Upper lobe of left lung (tissue), 6 donors: ENCODE results near the gene ITSN1. TPM values are rescaled to one million over a fixed set of nuclear protein-coding genes. Genes with fewer than 3 reads are reported as not detected.
A peak's percentile ranks its signal among the peaks of the same experiment; 100 is the strongest.

Experiments used
- ATAC-seq, 2 donors: fragments of 200-7000 bp; cut with Tn5 transposase; one replicate each; pipeline ENCODE4 v1.9.1; 2022; ENCODE audit warnings: mild to moderate bottlenecking in 2 of 2, moderate library complexity in 2 of 2; ENCODE audit not compliant: low FRiP score in 2 of 2
- DNase-seq, 2 donors: peaks; one replicate each; pipeline ENCODE4 v3.0.0-alpha.2; 2019 to 2020
- H3K27ac ChIP-seq, 4 donors: fragments of 200-600 bp; sonication (generic); one replicate each; pipeline ENCODE4 v1.5.1; 2016 to 2019
- H3K27me3 ChIP-seq, 4 donors: fragments of 200-600 bp; sonication (generic); one replicate each; pipeline ENCODE4 v1.5.1; 2017 to 2019
- H3K36me3 ChIP-seq, 4 donors: fragments of 200-600 bp; sonication (generic); one replicate each; pipeline ENCODE4 v1.5.1; 2016 to 2019
- H3K4me1 ChIP-seq, 4 donors: fragments of 200-600 bp; sonication (generic); one replicate each; pipeline ENCODE4 v1.5.1; 2018 to 2019
- H3K4me3 ChIP-seq, 4 donors: fragments of 200-600 bp; sonication (generic); one replicate each; pipeline ENCODE4 v1.5.1; 2017 to 2019; ENCODE audit warnings: mild to moderate bottlenecking in 2 of 4, moderate library complexity in 1 of 4
- H3K9me3 ChIP-seq, 4 donors: fragments of 200-600 bp; sonication (generic); one replicate each; pipeline ENCODE4 v1.5.1; 2018 to 2019
- EP300 ChIP-seq, 4 donors: sonication (generic); formaldehyde crosslinking; IDR thresholded peaks; one replicate each; pipeline ENCODE4 v1.5.1; 2017; ENCODE audit warnings: antibody characterized with exemption in 4 of 4, control low read depth in 2 of 4
- POLR2A ChIP-seq, 4 donors: fragments of 450-650 bp; IDR thresholded peaks; one replicate each; pipeline ENCODE4 v1.5.1; 2016 to 2017; ENCODE audit warnings: antibody characterized with exemption in 4 of 4, mild to moderate bottlenecking in 2 of 4
- POLR2AphosphoS5 ChIP-seq, 2 donors: sonication (generic); formaldehyde crosslinking; IDR thresholded peaks; one replicate each; pipeline ENCODE4 v1.5.1; 2017; ENCODE audit warnings: antibody characterized with exemption in 2 of 2
- WGBS, 2 donors: methylation state at CpG; one replicate each; pipeline ENCODE4 v1.1.5; 2017 to 2018; 5-methylcytosine and 5-hydroxymethylcytosine counted together
- total RNA-seq, 6 donors: library from RNA; depleted of rRNA in 4 of 6; stranded (reverse); fragments of >200 nt in 4 of 6; gene quantifications; one replicate each; pipeline versions ENCODE4 v1.1.0 to v1.2.1, GENCODE V29; 2016 to 2021
- TF ChIP-seq, protein P1 (sequence below), 6 experiments: fragments of 450-650 bp in 4 of 6; fragments of 200-600 bp in 2 of 6; sonication (generic) in 2 of 6; IDR thresholded peaks; one replicate each; pipeline ENCODE4 v1.5.1; 2016 to 2019; ENCODE audit warnings: antibody characterized with exemption in 6 of 6
- donor health status: DM: no; HTN: no; CAD: no; lungs with moderate emphysema.
- donor health status: DM: no; HTN: yes; CAD: no; lungs with severe emphysema.

Gene ITSN1
- total RNA-seq, 6 donors from 2014 or later = 19.3 to 103 (median 38.7) TPM

DNA sequence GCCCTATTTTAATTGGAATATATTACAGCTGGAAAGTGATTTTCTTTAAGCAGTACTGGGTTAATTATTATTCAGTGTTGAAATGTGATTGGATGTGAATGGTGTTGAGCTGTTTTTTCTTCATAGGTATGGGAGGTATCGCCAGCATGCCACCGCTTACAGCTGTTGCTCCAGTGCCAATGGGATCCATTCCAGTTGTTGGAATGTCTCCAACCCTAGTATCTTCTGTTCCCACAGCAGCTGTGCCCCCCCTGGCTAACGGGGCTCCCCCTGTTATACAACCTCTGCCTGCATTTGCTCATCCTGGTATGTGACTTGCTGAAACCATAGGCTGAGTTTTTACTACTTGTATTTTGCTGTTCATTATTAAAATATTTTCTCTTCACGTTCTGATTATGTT, 107.7 kb downstream of the ITSN1 start:
- Histone ChIP-seq H3K27me3 (no peaks in the 10 kb centered on the region), H3K9me3 (peaks cover 0 to 11% (median 3%) of the 10 kb centered on the region in 4 donors), H3K36me3 (no peaks in the 10 kb centered on the region), H3K4me1 (no peaks in the 10 kb centered on the region), H3K27ac (no peak overlapping the region), H3K4me3 (no peak overlapping the region)
- TF ChIP-seq, protein P1, sequence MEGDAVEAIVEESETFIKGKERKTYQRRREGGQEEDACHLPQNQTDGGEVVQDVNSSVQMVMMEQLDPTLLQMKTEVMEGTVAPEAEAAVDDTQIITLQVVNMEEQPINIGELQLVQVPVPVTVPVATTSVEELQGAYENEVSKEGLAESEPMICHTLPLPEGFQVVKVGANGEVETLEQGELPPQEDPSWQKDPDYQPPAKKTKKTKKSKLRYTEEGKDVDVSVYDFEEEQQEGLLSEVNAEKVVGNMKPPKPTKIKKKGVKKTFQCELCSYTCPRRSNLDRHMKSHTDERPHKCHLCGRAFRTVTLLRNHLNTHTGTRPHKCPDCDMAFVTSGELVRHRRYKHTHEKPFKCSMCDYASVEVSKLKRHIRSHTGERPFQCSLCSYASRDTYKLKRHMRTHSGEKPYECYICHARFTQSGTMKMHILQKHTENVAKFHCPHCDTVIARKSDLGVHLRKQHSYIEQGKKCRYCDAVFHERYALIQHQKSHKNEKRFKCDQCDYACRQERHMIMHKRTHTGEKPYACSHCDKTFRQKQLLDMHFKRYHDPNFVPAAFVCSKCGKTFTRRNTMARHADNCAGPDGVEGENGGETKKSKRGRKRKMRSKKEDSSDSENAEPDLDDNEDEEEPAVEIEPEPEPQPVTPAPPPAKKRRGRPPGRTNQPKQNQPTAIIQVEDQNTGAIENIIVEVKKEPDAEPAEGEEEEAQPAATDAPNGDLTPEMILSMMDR (IDR thresholded peaks at IDR 0.05) = no peak
- no peak for TF ChIP-seq POLR2A (IDR thresholded peaks at IDR 0.05)
- TF ChIP-seq POLR2AphosphoS5 (IDR thresholded peaks at IDR 0.05) = no peak
- no peak for TF ChIP-seq EP300 (IDR thresholded peaks at IDR 0.05)
- DNase-seq (no peak), ATAC-seq (no peak)
- 63 to 78% methylated on average over 4 of the region's 4 CpGs for WGBS, 2 donors

- Histone ChIP-seq H3K27ac (no peak overlapping the region), H3K36me3 (peaks cover 0 to 7% (median 0%) of the 10 kb centered on the region in 4 donors), H3K27me3 (no peaks in the 10 kb centered on the region), H3K9me3 (peaks cover 0 to 11% (median 3%) of the 10 kb centered on the region in 4 donors), H3K4me3 (no peak overlapping the region), H3K4me1 (no peaks in the 10 kb centered on the region)
- WGBS, 2 donors = 60 to 77% methylated on average over 1 of the region's 1 CpG
- no peak for DNase-seq
- no peak for TF ChIP-seq POLR2AphosphoS5 (IDR thresholded peaks at IDR 0.05)
- TF ChIP-seq, protein P1 (IDR thresholded peaks at IDR 0.05) = no peak
- no peak for TF ChIP-seq POLR2A (IDR thresholded peaks at IDR 0.05)
- no peak for TF ChIP-seq EP300 (IDR thresholded peaks at IDR 0.05)
- ATAC-seq = peak in 1 of 2 donors; percentile 26
Observed at GRCh38 chr21:33751120-33751519, 108.8 kb downstream of the ITSN1 start.

GRCh38 chr21:33751533-33751932, 109.2 kb downstream of the ITSN1 start:
- Histone ChIP-seq H3K4me1 (no peaks in the 10 kb centered on the region), H3K27ac (no peak overlapping the region), H3K9me3 (peaks cover 0 to 10% (median 3%) of the 10 kb centered on the region in 4 donors), H3K27me3 (no peaks in the 10 kb centered on the region), H3K4me3 (no peak overlapping the region), H3K36me3 (peaks cover 0 to 7% (median 1%) of the 10 kb centered on the region in 4 donors)
- ATAC-seq (no peak), DNase-seq (no peak)
- TF ChIP-seq POLR2A (IDR thresholded peaks at IDR 0.05) (no peak), EP300 (IDR thresholded peaks at IDR 0.05) (no peak), POLR2AphosphoS5 (IDR thresholded peaks at IDR 0.05) (no peak)
- TF ChIP-seq, protein P1 (IDR thresholded peaks at IDR 0.05) = no peak

- TF ChIP-seq POLR2A (IDR thresholded peaks at IDR 0.05) (no peak), EP300 (IDR thresholded peaks at IDR 0.05) (no peak), POLR2AphosphoS5 (IDR thresholded peaks at IDR 0.05) (no peak)
- TF ChIP-seq, protein P1 (IDR thresholded peaks at IDR 0.05) = no peak
- DNase-seq = no peak
- H3K4me1 ChIP-seq = no peaks in the 10 kb centered on the region
- ATAC-seq = no peak
- H3K27ac ChIP-seq = no peak overlapping the region
- H3K4me3 ChIP-seq = no peak overlapping the region
- WGBS, 2 donors = 86 to 92% methylated on average over 2 of the region's 2 CpGs
- H3K9me3 ChIP-seq = peaks cover 0 to 3% (median 1%) of the 10 kb centered on the region in 4 donors
- no peaks in the 10 kb centered on the region for H3K27me3 ChIP-seq
- H3K36me3 ChIP-seq = peaks cover 0 to 7% (median 2%) of the 10 kb centered on the region in 4 donors
Observed at GRCh38 chr21:33752260-33752659, 110.0 kb downstream of the ITSN1 start.

GRCh38 chr21:33753886-33754285, 111.6 kb downstream of the ITSN1 start:
- WGBS, 2 donors = 79 to 90% methylated on average over 1 of the region's 1 CpG
- no peak overlapping the region for H3K4me3 ChIP-seq
- ATAC-seq = no peak
- H3K9me3 ChIP-seq = no peaks in the 10 kb centered on the region
- TF ChIP-seq EP300 (IDR thresholded peaks at IDR 0.05) = no peak
- no peak for TF ChIP-seq POLR2A (IDR thresholded peaks at IDR 0.05)
- TF ChIP-seq, protein P1 (IDR thresholded peaks at IDR 0.05) = no peak
- TF ChIP-seq POLR2AphosphoS5 (IDR thresholded peaks at IDR 0.05) = no peak
- H3K27ac ChIP-seq = no peak overlapping the region
- peaks cover 0 to 7% (median 2%) of the 10 kb centered on the region in 4 donors for H3K36me3 ChIP-seq
- no peaks in the 10 kb centered on the region for H3K27me3 ChIP-seq
- no peaks in the 10 kb centered on the region for H3K4me1 ChIP-seq
- no peak for DNase-seq
